Hematopoietic multipotent progenitor cell treated with erythropoietin and hydrocortisone succinate and interleukin-3 and kit ligand, for 4 days (in vitro differentiated cells): ENCODE data around the gene LRRC75B.
A peak's percentile ranks its signal among the peaks of the same experiment; 100 is the strongest.
"Not testable (repeated sequence)": the region's sequence is repeated elsewhere in the genome, so short reads cannot be mapped to it uniquely, and the experiment has no call there.

ENCODE experiments used
- DNase-seq: peaks from one replicate; pipeline ENCODE4 v3.0.0-alpha.2; 2015

The LRRC75B gene

DNA sequence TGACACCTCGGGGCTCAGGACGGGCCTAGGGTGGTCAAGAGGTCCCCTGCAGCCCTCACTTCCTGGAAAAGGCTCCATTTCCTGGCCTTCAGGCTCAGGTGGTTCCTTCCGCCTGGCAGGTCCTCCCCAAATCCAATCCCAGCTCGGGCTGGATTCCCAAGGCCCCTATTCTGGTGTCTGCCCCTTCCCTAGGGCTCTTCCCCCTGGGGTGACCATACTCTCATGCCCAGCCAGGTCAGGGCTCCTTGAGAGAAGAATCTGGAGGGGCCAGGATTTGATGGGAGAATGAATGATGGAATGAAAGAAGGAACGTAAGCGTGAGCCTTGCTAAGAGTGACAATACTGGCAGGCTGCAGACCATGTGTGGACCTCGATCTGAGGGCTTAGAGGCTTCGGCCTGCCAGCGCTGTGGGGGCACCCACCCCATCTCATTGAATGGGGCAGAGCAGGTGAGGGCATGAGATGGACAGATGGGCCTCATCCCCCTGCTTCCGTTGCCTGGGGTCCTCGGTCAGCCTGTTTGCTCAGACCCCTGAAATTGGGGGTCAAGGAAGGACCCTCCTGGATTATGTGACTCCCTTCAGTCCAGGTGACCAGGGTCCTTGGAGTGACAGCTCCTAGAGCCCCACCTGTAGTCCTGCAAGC is 9.4 kb upstream of the LRRC75B start:
- DNase-seq = not testable (repeated sequence)

- peak; percentile 91 for DNase-seq
Measured at GRCh38 chr22:24601217-24602104, 8.6 kb upstream of the LRRC75B start.

GRCh38 chr22:24599958-24600715 is 7.3 kb upstream of the LRRC75B start:
- peak; percentile 62 for DNase-seq

- no peak for DNase-seq
Measured at GRCh38 chr22:24599514-24599913, 6.6 kb upstream of the LRRC75B start.

GRCh38 chr22:24597076-24597475 is 4.2 kb upstream of the LRRC75B start:
- DNase-seq = not testable (repeated sequence)

DNA sequence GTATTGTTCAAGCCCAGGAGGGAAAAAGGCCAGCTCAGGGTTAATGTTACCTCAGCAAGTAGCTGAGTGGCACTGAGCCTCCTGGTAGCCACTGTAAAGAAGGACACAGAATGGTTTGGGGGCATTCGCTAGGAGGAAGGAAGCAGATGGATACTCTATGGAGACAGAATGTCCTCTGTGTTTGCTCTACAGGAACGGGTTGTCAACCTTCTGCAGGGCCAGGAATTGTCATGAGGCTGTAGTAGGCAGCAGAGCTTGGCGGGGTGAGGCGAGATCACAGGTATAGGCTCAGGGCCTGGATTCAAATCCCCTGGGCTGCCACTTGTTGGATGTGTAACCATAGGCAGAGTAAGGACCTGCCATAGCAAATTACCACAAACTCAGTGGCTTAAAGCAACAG is 3.0 kb upstream of the LRRC75B start:
- no peak for DNase-seq

GRCh38 chr22:24595228-24595627 is 2.4 kb upstream of the LRRC75B start:
- no peak for DNase-seq

DNA sequence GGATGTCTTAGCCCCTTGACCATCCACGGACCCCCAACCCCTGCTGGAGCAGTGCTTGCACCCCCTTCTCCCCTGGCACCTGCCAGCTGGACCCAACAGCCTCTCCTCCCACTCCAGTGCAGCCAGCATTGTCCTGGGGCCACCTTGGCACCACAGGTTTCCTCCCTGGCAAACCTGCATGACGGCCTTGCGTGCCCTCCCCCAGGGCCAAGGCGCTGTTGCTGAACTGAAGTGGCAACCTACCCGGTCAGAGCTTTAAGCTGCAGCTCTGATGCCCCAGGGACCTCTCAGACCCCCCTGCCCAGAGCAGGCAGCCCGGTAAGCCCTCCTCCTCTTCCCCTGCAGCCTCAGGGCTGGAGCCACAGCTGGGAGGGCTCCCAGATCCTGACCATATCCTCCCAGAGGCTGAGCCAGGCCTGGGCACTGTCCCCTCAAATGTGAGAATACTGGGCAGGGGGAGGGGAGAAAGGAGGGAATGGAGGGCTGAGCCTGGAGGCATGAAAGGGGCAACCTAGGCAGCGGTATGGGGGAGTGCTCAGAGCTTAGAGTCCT is 1.8 kb upstream of the LRRC75B start:
- DNase-seq = no peak

GRCh38 chr22:24593836-24594568 is 1.1 kb upstream of the LRRC75B start:
- DNase-seq = peak; percentile 15

- not testable (repeated sequence) for DNase-seq
Measured at GRCh38 chr22:24593559-24593835, 624 bp upstream of the LRRC75B start.

DNA sequence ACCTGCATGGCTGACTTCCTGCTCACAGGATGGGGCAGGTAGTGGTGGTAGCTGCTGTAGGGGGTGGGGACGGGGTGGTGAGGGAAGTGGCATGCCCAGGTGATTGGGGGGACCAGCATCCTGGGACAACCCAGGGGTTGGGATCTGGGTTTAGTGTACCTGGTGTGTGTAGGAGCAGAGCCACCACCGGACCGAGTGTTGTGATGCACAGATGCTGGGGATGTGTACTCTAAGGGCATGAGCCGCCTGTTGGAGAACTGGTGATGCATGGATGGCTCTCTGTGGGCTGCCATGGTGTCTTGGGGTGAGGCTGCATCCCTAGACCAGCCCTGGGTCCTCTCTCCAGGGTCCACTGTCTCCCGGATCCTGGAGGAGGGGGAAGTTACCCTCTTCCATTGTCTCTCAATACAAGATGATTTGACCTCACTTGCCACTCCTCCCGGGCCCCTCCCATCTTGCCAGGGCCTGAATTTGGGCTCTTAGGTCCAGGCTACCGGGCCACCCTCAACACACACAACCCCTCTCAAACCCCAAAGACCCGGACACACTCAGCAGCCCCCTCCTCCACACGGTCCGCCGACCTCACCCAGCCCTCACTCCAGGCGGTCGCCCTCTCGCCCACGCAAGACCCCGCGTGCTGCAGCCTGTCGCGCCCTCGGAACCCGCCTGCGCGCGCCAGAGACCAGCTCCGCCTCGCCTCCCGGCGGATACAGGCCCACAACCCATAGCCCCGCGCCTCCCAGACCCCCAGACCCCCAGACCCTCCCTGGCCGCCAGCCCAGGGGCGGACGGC is 619 bp downstream of the LRRC75B start:
- peak; percentile 50 for DNase-seq

DNA sequence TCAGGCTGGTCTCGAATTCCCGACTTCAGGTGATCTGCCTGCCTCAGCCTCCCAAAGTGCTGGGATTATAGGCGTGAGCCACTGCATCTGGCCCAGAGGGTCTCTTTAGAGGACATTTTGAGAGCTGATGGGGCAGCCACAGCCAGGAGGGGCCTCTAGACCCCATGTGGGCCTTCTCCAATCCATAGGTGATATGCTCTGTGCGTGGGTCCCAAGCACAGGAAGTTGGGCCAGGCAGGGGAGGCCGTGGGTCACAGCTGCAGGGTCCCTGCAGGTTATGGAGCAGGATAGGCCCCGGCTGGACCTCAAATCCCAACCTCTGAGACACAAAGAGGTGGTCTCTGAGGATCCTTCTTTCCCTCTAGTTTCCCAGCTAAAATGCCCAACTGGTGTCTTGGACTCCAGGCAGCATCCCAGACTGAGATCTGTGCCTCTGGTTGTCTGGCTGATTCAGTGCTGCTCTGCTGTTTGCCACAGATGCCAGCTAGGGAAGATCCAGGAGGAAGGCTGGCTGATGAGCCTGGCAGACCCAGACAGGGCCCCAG is 1.5 kb downstream of the LRRC75B start:
- no peak for DNase-seq

GRCh38 chr22:24590596-24591173 is 2.2 kb downstream of the LRRC75B start:
- no peak for DNase-seq

- DNase-seq = no peak
Measured at GRCh38 chr22:24589518-24590030, 3.3 kb downstream of the LRRC75B start.

GRCh38 chr22:24588757-24589481 is 4.0 kb downstream of the LRRC75B start:
- DNase-seq = no peak

GRCh38 chr22:24588381-24588756 is 4.5 kb downstream of the LRRC75B start:
- DNase-seq = no peak

DNA sequence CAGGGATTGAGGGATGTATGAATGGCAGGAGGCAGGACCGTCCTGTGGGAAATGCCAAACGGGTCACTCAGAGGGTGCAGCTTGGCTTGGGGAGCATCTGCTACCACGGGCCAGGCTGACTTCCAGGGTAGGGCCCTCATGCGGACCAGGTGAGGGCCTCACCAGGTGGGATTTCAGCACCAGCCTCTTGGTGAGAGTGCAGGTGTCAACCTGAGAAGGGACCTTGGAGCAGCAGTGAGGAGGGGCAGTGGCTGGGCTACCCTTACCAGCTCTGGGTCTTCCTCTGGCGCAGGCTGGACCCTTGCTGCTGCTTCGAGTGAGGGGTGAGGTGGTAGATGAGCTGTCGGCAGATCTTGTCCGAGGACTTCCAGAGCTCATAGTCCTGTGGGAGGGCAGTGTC is 4.9 kb downstream of the LRRC75B start:
- no peak for DNase-seq

GRCh38 chr22:24587251-24587650 is 5.6 kb downstream of the LRRC75B start:
- DNase-seq = no peak

- DNase-seq = no peak
Measured at GRCh38 chr22:24585927-24586546, 6.8 kb downstream of the LRRC75B start.

- DNase-seq = no peak
Measured at GRCh38 chr22:24585461-24585860, 7.4 kb downstream of the LRRC75B start.
